HepG2 (cell line): ENCODE measurements around the gene HSD17B8. TPM values are rescaled to one million over a fixed set of nuclear protein-coding genes. Genes with fewer than 3 reads are reported as not detected.

ENCODE experiments used
- GATAD2A ChIP-seq: IDR thresholded peaks from 2 replicates; pipeline ENCODE4 v1.6.1; 2016
- KAT8 ChIP-seq: IDR thresholded peaks from 2 replicates; pipeline ENCODE4 v1.6.1; 2016; ENCODE audit warnings: missing genetic modification reagents, missing compliant biosample characterization
- MAFK ChIP-seq, 2 experiments: IDR thresholded peaks in 1 of 2; conservative IDR thresholded peaks in 1 of 2; 2 replicates each; pipeline ENCODE4 v1.6.1; 2011; ENCODE audit warnings: improper control_type of control experiment in 2 of 2, low read length in 2 of 2
- NRL ChIP-seq: sonication (generic); formaldehyde crosslinking; IDR thresholded peaks from 2 replicates; pipeline ENCODE4 v1.5.0; 2020; ENCODE audit warnings: missing genetic modification reagents, mild to moderate bottlenecking, moderate library complexity, borderline replicate concordance
- POGK ChIP-seq: sonication (generic); formaldehyde crosslinking; conservative IDR thresholded peaks from 2 replicates; pipeline ENCODE4 v1.8.0; 2022; ENCODE audit warnings: mild to moderate bottlenecking, moderate library complexity, missing genetic modification reagents
- RAD21 ChIP-seq: fragments of 450-650 bp; formaldehyde crosslinking; IDR thresholded peaks from 2 replicates; pipeline ENCODE4 v1.5.0; 2020; ENCODE audit warnings: mild to moderate bottlenecking
- REPIN1 ChIP-seq: sonication (generic); formaldehyde crosslinking; IDR thresholded peaks from 2 replicates; pipeline ENCODE4 v1.8.0; 2022; ENCODE audit warnings: missing genetic modification reagents, low read depth, mild to moderate bottlenecking, borderline replicate concordance
- SATB2 ChIP-seq: sonication (generic); formaldehyde crosslinking; IDR thresholded peaks from 2 replicates; pipeline ENCODE4 v1.5.0; 2020; ENCODE audit warnings: missing genetic modification reagents
- THAP11 ChIP-seq: IDR thresholded peaks from 2 replicates; pipeline ENCODE4 v1.6.1; 2016; ENCODE audit warnings: missing biosample characterization, missing genetic modification reagents
- ZBTB38 ChIP-seq: sonication (generic); formaldehyde crosslinking; IDR thresholded peaks from 2 replicates; pipeline ENCODE4 v1.5.1; 2020; ENCODE audit warnings: mild to moderate bottlenecking, missing genetic modification reagents
- ZBTB7B ChIP-seq: sonication (generic); formaldehyde crosslinking; IDR thresholded peaks from 2 replicates; pipeline ENCODE4 v1.4.0; 2020; ENCODE audit warnings: missing genetic modification reagents
- ZFX ChIP-seq: sonication (generic); formaldehyde crosslinking; IDR thresholded peaks from 2 replicates; pipeline ENCODE4 v1.4.0; 2020; ENCODE audit warnings: mild to moderate bottlenecking, low read depth, missing genetic modification reagents, moderate library complexity
- ZNF10 ChIP-seq: sonication (generic); formaldehyde crosslinking; IDR thresholded peaks from 2 replicates; pipeline ENCODE4 v1.4.0; 2020; ENCODE audit warnings: mild to moderate bottlenecking, low read depth, missing genetic modification reagents, borderline replicate concordance
- ZNF574 ChIP-seq: sonication (generic); formaldehyde crosslinking; IDR thresholded peaks from 2 replicates; pipeline ENCODE4 v1.4.0; 2020; ENCODE audit warnings: missing genetic modification reagents
- ZNF792 ChIP-seq: IDR thresholded peaks from 2 replicates; pipeline ENCODE4 v1.6.1; 2016
- polyA plus RNA-seq, 8 experiments: library from polyadenylated mRNA; depleted of rRNA in 3 of 8; stranded (reverse) in 7 of 8; unstranded in 1 of 8; fragments of >200 nt; fragmentation: Illumina TruSeq in 4 of 8; extraction: Trizol in 4 of 8; gene quantifications; 2 replicates each; pipeline versions ENCODE4 v1.2.1 to v1.2.3, GENCODE V29; 2011 to 2016; ENCODE audit warnings: low read depth in 4 of 8, missing spikeins in 1 of 8, mixed read lengths in 1 of 8; ENCODE audit not compliant: insufficient read depth in 1 of 8
- total RNA-seq, 5 experiments: library from RNA; depleted of rRNA; stranded (reverse); fragments of >200 nt; fragmentation: Illumina TruSeq; extraction: Trizol; gene quantifications; 2 replicates each; pipeline ENCODE4 v1.2.3, GENCODE V29; 2016; ENCODE audit warnings: low read depth in 1 of 5
- TF ChIP-seq, protein P1 (sequence below): sonication (generic); formaldehyde crosslinking; IDR thresholded peaks from 2 replicates; pipeline ENCODE4 v1.4.0; 2020; ENCODE audit warnings: mild to moderate bottlenecking, missing genetic modification reagents
- TF ChIP-seq, protein P2 (sequence below): sonication (generic); formaldehyde crosslinking; IDR thresholded peaks from 2 replicates; pipeline ENCODE4 v1.4.0; 2020; ENCODE audit warnings: missing genetic modification reagents

HSD17B8 gene
- total and polyA plus RNA-seq, 2 of the 13 experiments (the other 11 are each of a cell fraction or from before 2014, with no cell fraction given): 12.6 to 20.1 TPM

GRCh38 chr6:33247977-33248642 lies 43.7 kb downstream of the HSD17B8 start (continued):
- TF ChIP-seq ZNF574 (CRISPR knock-in tag): peak; percentile 67; the same call in 1 of the 2 replicates
- no peak for TF ChIP-seq POGK (CRISPR knock-in tag)
- TF ChIP-seq, protein P1, sequence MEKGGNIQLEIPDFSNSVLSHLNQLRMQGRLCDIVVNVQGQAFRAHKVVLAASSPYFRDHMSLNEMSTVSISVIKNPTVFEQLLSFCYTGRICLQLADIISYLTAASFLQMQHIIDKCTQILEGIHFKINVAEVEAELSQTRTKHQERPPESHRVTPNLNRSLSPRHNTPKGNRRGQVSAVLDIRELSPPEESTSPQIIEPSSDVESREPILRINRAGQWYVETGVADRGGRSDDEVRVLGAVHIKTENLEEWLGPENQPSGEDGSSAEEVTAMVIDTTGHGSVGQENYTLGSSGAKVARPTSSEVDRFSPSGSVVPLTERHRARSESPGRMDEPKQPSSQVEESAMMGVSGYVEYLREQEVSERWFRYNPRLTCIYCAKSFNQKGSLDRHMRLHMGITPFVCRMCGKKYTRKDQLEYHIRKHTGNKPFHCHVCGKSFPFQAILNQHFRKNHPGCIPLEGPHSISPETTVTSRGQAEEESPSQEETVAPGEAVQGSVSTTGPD (CRISPR knock-in tag): no peak
- peak; percentile 24; the same call in 1 of the 2 replicates for TF ChIP-seq GATAD2A
- TF ChIP-seq RAD21 (CRISPR knock-in tag): peak; percentile 95
- TF ChIP-seq REPIN1 (CRISPR knock-in tag): no peak
- TF ChIP-seq ZNF792 (CRISPR knock-in tag): peak; percentile 73
- peak; percentile 7; the same call in 1 of the 2 replicates for TF ChIP-seq ZBTB38 (CRISPR knock-in tag)
- TF ChIP-seq ZFX: no peak
- TF ChIP-seq ZNF10 (CRISPR knock-in tag): no peak
- peak; percentile 41; the same call in 1 of the 2 replicates for TF ChIP-seq KAT8 (CRISPR knock-in tag)
- TF ChIP-seq THAP11 (CRISPR knock-in tag): peak; percentile 36; the same call in 1 of the 2 replicates
- TF ChIP-seq SATB2 (CRISPR knock-in tag): no peak
- TF ChIP-seq ZBTB7B: peak; percentile 53; the same call in 1 of the 2 replicates
- no peak for TF ChIP-seq MAFK (conservative IDR thresholded peaks at IDR 0.05 in 1 of 2, IDR thresholded peaks at IDR 0.05 in 1 of 2; ENCODE audit: low read length in 2 of 2)
- TF ChIP-seq NRL (CRISPR knock-in tag): 0 out of 2 replicates have a peak, but pooled peaks have one; percentile 18
- TF ChIP-seq, protein P2, sequence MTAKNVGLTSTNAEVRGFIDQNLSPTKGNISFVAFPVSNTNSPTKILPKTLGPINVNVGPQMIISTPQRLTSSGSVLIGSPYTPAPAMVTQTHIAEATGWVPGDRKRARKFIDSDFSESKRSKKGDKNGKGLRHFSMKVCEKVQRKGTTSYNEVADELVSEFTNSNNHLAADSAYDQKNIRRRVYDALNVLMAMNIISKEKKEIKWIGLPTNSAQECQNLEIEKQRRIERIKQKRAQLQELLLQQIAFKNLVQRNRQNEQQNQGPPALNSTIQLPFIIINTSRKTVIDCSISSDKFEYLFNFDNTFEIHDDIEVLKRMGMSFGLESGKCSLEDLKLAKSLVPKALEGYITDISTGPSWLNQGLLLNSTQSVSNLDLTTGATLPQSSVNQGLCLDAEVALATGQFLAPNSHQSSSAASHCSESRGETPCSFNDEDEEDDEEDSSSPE (CRISPR knock-in tag): peak; percentile 44
- TF ChIP-seq, all 625 proteins: peak for 103
